Kidney (tissue), 14 donors: ENCODE results near the gene UGT1A3. TPM values are rescaled to one million over a fixed set of nuclear protein-coding genes. Genes with fewer than 3 reads are reported as not detected.
"Not testable (repeated sequence)": the region's sequence is repeated elsewhere in the genome, so short reads cannot be mapped to it uniquely, and the experiment has no call there.

Experiments
- DNase-seq, 5 donors: peaks; one replicate each; pipeline ENCODE4 v3.0.0-alpha.2; 2013 to 2020
- FAIRE-seq: peaks from 2 replicates; lab custom pipeline; 2012; peaks lifted over from hg19 to GRCh38; lab: Jason Lieb, UNC
- H3K27ac ChIP-seq, 2 donors: one replicate each; pipeline ENCODE4 v1.7.0; 2013; ENCODE audit warnings: low read depth in 2 of 2, low read length in 2 of 2, inconsistent platforms in 1 of 2
- H3K27me3 ChIP-seq: one replicate; pipeline ENCODE4 v1.7.1; 2013; ENCODE audit warnings: low read length, inconsistent platforms; ENCODE audit not compliant: control insufficient read depth, insufficient read depth
- H3K36me3 ChIP-seq, 3 donors: one replicate each; pipeline versions ENCODE4 v1.7.0 to v1.7.1; 2013; ENCODE audit warnings: low read length in 3 of 3, control low read depth in 1 of 3, inconsistent platforms in 1 of 3; ENCODE audit not compliant: insufficient read depth in 3 of 3, control insufficient read depth in 2 of 3
- H3K4me1 ChIP-seq, 3 donors: one replicate each; pipeline versions ENCODE4 v1.7.0 to v1.7.1; 2013; ENCODE audit warnings: low read length in 3 of 3, inconsistent platforms in 1 of 3, low read depth in 1 of 3; ENCODE audit not compliant: control insufficient read depth in 2 of 3, insufficient read depth in 2 of 3
- H3K4me3 ChIP-seq, 3 donors: one replicate each; pipeline versions ENCODE4 v1.7.0 to v1.8.1; 2013; ENCODE audit warnings: low read length in 3 of 3, control low read depth in 1 of 3, inconsistent platforms in 1 of 3
- H3K9ac ChIP-seq, 3 donors: one replicate each; pipeline versions ENCODE4 v1.7.0 to v1.7.1; 2013; ENCODE audit warnings: low read length in 3 of 3, control low read depth in 1 of 3, inconsistent platforms in 1 of 3
- H3K9me3 ChIP-seq, 3 donors: one replicate each; pipeline versions ENCODE4 v1.7.0 to v1.7.1; 2013; ENCODE audit warnings: low read length in 3 of 3, control low read depth in 1 of 3, inconsistent platforms in 1 of 3; ENCODE audit not compliant: control insufficient read depth in 2 of 3, insufficient read depth in 1 of 3
- intact Hi-C: fragments of 100-400 bp; cut with DNase I; formaldehyde crosslinking; loops from one replicate; pipeline ENCODE4 v1.11.1; 2022
- polyA plus RNA-seq: library from polyadenylated mRNA; stranded (reverse); fragments of 350-450 nt; fragmentation: Illumina TruSeq; extraction: RNeasy Lipid Tissue Mini Kit (QIAGEN cat#74804); gene quantifications from one replicate; pipeline ENCODE4 v1.2.3, GENCODE V29; 2014; ENCODE audit warnings: low read depth, low replicate concordance; ENCODE audit not compliant: insufficient read depth
- total RNA-seq: library from RNA; stranded (reverse); fragmentation: NEBNext Ultra II Directional; extraction: Animal tissue kit (Norgen Biotek cat#: 25700); gene quantifications from one replicate; pipeline ENCODE4 v1.2.1, GENCODE V29; 2021
- TF ChIP-seq, protein P1 (sequence below): IDR thresholded peaks from 3 replicates; pipeline ENCODE4 v1.5.1; 2012; ENCODE audit warnings: mild to moderate bottlenecking, moderate library complexity, borderline replicate concordance; ENCODE audit not compliant: insufficient read depth; ENCODE audit errors: extremely low read depth
- donor health status: control.
- donor health status: control.
- donor health status: control.
- donor health status: control.
- donor health status: control.
- donor health status: DM: yes; HTN: yes; CAD: no.
- donor health status: Normal renal cell carcinoma (clear cell type).

UGT1A3 gene
- total and polyA plus RNA-seq, 2 donors from 2014 or later: 0.47 to 0.57 TPM

GRCh38 chr2:233698740-233699139 is 30.1 kb upstream of the UGT1A3 start:
- TF ChIP-seq, protein P1, sequence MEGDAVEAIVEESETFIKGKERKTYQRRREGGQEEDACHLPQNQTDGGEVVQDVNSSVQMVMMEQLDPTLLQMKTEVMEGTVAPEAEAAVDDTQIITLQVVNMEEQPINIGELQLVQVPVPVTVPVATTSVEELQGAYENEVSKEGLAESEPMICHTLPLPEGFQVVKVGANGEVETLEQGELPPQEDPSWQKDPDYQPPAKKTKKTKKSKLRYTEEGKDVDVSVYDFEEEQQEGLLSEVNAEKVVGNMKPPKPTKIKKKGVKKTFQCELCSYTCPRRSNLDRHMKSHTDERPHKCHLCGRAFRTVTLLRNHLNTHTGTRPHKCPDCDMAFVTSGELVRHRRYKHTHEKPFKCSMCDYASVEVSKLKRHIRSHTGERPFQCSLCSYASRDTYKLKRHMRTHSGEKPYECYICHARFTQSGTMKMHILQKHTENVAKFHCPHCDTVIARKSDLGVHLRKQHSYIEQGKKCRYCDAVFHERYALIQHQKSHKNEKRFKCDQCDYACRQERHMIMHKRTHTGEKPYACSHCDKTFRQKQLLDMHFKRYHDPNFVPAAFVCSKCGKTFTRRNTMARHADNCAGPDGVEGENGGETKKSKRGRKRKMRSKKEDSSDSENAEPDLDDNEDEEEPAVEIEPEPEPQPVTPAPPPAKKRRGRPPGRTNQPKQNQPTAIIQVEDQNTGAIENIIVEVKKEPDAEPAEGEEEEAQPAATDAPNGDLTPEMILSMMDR: no peak
- Histone ChIP-seq H3K9ac (no peak overlapping the region), H3K36me3 (no peaks in the 10 kb centered on the region), H3K4me3 (peak overlapping the region in 1 of 3 donors; percentile 35), H3K27me3 (no peaks in the 10 kb centered on the region), H3K9me3 (no peaks in the 10 kb centered on the region), H3K4me1 (peaks cover 0 to 15% (median 4%) of the 10 kb centered on the region in 3 donors), H3K27ac (peak overlapping the region; percentile 61 to 67)
- intact Hi-C loops: no loop called here
- DNase-seq: no peak
- FAIRE-seq: no peak

DNA sequence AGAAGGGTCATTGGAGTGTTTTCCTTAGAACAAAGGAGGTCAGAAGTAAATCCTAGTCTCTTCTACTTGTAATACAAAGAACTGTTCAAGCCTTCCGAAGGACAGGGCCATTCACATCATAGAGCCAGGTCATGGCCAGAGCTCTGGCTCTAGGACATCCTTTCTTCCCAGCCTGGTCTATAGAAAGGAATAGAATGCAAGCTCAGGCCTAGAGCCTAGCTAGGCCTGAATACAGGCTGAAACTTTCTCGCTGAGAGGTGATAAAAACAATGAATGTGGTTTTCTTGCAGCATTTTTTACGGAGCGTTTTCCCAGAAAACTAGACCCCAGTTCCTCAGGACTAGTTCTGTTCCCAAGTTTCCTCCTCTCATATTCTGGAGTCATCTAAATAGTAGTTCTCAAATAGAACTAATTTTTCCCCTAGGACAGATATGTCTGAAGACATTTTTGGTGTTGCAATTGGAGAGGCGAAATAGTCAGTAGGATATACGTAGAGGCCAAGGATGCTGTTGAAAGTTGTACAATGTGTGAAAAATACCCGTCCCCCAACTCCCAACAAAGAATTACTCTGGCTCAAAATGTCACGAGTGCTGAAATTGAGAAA is 29.3 kb upstream of the UGT1A3 start:
- Histone ChIP-seq H3K4me1 (peaks cover 0 to 14% (median 4%) of the 10 kb centered on the region in 3 donors), H3K27me3 (no peaks in the 10 kb centered on the region), H3K9me3 (no peaks in the 10 kb centered on the region), H3K36me3 (no peaks in the 10 kb centered on the region), H3K4me3 (peak overlapping the region in 1 of 3 donors; percentile 35), H3K27ac (peak overlapping the region; percentile 44 to 79), H3K9ac (no peak overlapping the region)
- intact Hi-C loops: no loop called here
- TF ChIP-seq, protein P1: no peak
- FAIRE-seq (no peak), DNase-seq (no peak)

DNA sequence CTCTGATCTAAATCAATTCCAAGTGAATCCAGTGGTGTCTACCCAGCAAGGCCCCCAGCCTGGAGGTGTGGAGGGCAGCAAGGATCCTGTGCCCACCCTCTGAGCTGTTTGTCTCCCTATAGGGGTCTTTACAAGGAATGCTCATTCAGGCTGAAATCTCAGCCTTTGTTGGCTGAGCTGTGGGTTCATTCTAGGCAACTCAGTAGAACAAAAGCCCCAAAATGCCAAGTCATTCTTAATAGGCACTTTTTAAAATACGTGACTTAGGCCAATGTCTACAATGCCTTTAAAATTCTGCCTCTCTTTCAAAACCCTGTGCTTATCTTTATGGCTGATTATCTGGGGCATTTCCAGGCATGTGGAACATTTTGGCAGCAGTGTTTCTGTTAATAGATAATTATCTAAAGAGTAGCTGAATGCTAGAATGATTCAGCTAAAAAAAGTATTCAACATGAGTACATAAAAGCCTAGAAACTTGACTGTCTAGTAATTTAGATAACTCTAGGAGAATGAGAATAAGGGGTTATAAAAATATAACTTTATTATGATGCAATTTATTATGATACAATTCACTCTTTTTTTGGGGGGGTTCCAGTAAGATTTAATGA is 28.7 kb upstream of the UGT1A3 start:
- Histone ChIP-seq H3K4me1 (peaks cover 0 to 14% (median 2%) of the 10 kb centered on the region in 3 donors), H3K36me3 (no peaks in the 10 kb centered on the region), H3K27me3 (no peaks in the 10 kb centered on the region), H3K9ac (no peak overlapping the region), H3K4me3 (no peak overlapping the region), H3K9me3 (no peaks in the 10 kb centered on the region), H3K27ac (peak overlapping the region; percentile 44 to 79)
- DNase-seq: peak in 2 of 5 donors; percentile 36 to 43
- FAIRE-seq: peak; percentile 94
- TF ChIP-seq, protein P1: no peak
- intact Hi-C loops: no loop called here

DNA sequence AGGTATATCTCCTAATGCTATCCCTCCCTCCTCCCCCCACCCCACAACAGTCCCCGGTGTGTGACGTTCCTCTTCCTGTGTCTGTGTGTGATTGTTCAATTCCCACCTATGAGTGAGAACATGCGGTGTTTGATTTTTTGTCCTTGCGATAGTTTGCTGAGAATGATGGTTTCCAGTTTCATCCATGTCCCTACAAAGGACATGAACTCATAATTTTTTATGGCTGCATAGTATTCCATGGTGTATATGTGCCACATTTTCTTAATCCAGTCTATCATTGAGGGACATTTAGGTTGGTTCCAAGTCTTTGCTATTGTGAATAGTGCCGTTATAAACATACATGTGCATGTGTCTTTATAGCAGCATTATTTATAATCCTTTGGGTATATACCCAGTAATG is 28.0 kb upstream of the UGT1A3 start:
- peaks cover 0 to 18% (median 2%) of the 10 kb centered on the region in 3 donors for H3K4me1 ChIP-seq
- H3K9me3 ChIP-seq, FAIRE-seq, H3K36me3 ChIP-seq, H3K9ac ChIP-seq, DNase-seq, H3K27ac ChIP-seq, H3K27me3 ChIP-seq, H3K4me3 ChIP-seq, intact Hi-C loops: not testable (repeated sequence)
